Keratinocyte (primary cell): Measurements from ENCODE around the gene HDAC7. TPM values are rescaled to one million over a fixed set of nuclear protein-coding genes. Genes with fewer than 3 reads are reported as not detected.

Experiments used
- DNase-seq: peaks from one replicate; pipeline ENCODE4 v3.0.0-alpha.2; 2011; ENCODE audit warnings: low read depth, missing footprints, low spot score
- FAIRE-seq: peaks from 2 replicates; lab custom pipeline; 2011; peaks lifted over from hg19 to GRCh38; lab: Jason Lieb, UNC
- H2AFZ ChIP-seq: 2 replicates; pipeline ENCODE4 v1.6.0; 2012; ENCODE audit warnings: low read length, control low read depth, inconsistent platforms; ENCODE audit not compliant: control insufficient read depth
- H3K27ac ChIP-seq: 2 replicates; pipeline ENCODE4 v1.5.1; 2011; ENCODE audit warnings: low read length; ENCODE audit not compliant: control insufficient read depth, insufficient read depth
- H3K27me3 ChIP-seq: 3 replicates; pipeline ENCODE4 v1.6.0; 2011; ENCODE audit warnings: low read length; ENCODE audit not compliant: control insufficient read depth, insufficient read depth; ENCODE audit errors: extremely low read depth
- H3K36me3 ChIP-seq, 2 experiments: 2 replicates in 1 of 2; 3 replicates in 1 of 2; pipeline ENCODE4 v1.5.1; 2011; ENCODE audit warnings: low read length in 2 of 2, mild to moderate bottlenecking in 1 of 2; ENCODE audit not compliant: control insufficient read depth in 2 of 2, insufficient read depth in 2 of 2; ENCODE audit errors: extremely low read depth in 1 of 2
- H3K4me1 ChIP-seq: 3 replicates; pipeline ENCODE4 v1.5.1; 2011; ENCODE audit warnings: low read length; ENCODE audit not compliant: control insufficient read depth, insufficient read depth; ENCODE audit errors: extremely low read depth
- H3K4me2 ChIP-seq: 3 replicates; pipeline ENCODE4 v1.6.0; 2011; ENCODE audit warnings: low read depth, low read length; ENCODE audit not compliant: control insufficient read depth, insufficient read depth; ENCODE audit errors: extremely low read depth
- H3K4me3 ChIP-seq, 3 experiments: fragments of 200-600 bp in 1 of 3; sonication (generic) in 1 of 3; 2 replicates in 2 of 3; 3 replicates in 1 of 3; pipeline ENCODE4 v1.5.1; 2011 to 2016; ENCODE audit warnings: low read length in 3 of 3, mild to moderate bottlenecking in 3 of 3, control low read depth in 2 of 3, inconsistent platforms in 1 of 3, low read depth in 1 of 3, mixed read lengths in 1 of 3, mixed run types in 1 of 3, moderate library complexity in 1 of 3; ENCODE audit not compliant: control insufficient read depth in 2 of 3, insufficient read depth in 2 of 3; ENCODE audit errors: extremely low read depth in 1 of 3
- H3K79me2 ChIP-seq: 2 replicates; pipeline ENCODE4 v1.6.0; 2012; ENCODE audit warnings: low read length; ENCODE audit not compliant: control insufficient read depth, insufficient read depth
- H3K9ac ChIP-seq: 3 replicates; pipeline ENCODE4 v1.6.0; 2011; ENCODE audit warnings: low read length; ENCODE audit not compliant: control insufficient read depth, insufficient read depth; ENCODE audit errors: extremely low read depth
- H3K9me1 ChIP-seq: 3 replicates; pipeline ENCODE4 v1.6.0; 2011; ENCODE audit warnings: low read length; ENCODE audit not compliant: control insufficient read depth, insufficient read depth; ENCODE audit errors: extremely low read depth
- H3K9me3 ChIP-seq: 2 replicates; pipeline ENCODE4 v1.5.1; 2012; ENCODE audit warnings: low read depth, low read length; ENCODE audit not compliant: control insufficient read depth
- H4K20me1 ChIP-seq: 3 replicates; pipeline ENCODE4 v1.6.0; 2011; ENCODE audit warnings: low read length; ENCODE audit not compliant: control insufficient read depth, insufficient read depth; ENCODE audit errors: extremely low read depth
- EZH2 ChIP-seq: IDR thresholded peaks from one replicate; pipeline ENCODE4 v1.6.1; 2012; ENCODE audit warnings: inconsistent platforms, mild to moderate bottlenecking, low read length, moderate library complexity
- dilution Hi-C: fragments of 300-500 bp; cut with MboI; formaldehyde crosslinking; loops from one replicate; pipeline ENCODE4 v1.7.0; 2020; ENCODE audit warnings: low sequenced_read_pairs; ENCODE audit not compliant: extremely low pct_ligation_motif_present
- polyA plus RNA-seq, 5 experiments: library from polyadenylated mRNA; depleted of rRNA in 3 of 5; stranded (reverse) in 3 of 5; stranded (forward) in 1 of 5; unstranded in 1 of 5; fragments of >200 nt; gene quantifications; 1 replicate in 1 of 5; 2 replicates in 3 of 5; 3 replicates in 1 of 5; pipeline versions ENCODE4 v1.2.1 to v1.2.3, GENCODE V29; 2011 to 2012; ENCODE audit warnings: missing spikeins in 2 of 5, low read depth in 1 of 5, low replicate concordance in 1 of 5
- TF ChIP-seq, protein P1 (sequence below), 3 experiments: IDR thresholded peaks in 1 of 3; conservative IDR thresholded peaks in 1 of 3; optimal IDR thresholded peaks in 1 of 3; 2 replicates in 2 of 3; 3 replicates in 1 of 3; pipeline versions ENCODE3 to v1.5.1; 2011; ENCODE audit warnings: low read length in 3 of 3, mild to moderate bottlenecking in 3 of 3, moderate library complexity in 2 of 3, control low read depth in 1 of 3, inconsistent platforms in 1 of 3; ENCODE audit not compliant: insufficient read depth in 2 of 3; ENCODE audit errors: extremely low read depth in 1 of 3

The HDAC7 gene
- polyA plus RNA-seq, 1 donor (not counting 4 experiments of a cell fraction or from before 2014, with no cell fraction given): 17.0 TPM

DNA sequence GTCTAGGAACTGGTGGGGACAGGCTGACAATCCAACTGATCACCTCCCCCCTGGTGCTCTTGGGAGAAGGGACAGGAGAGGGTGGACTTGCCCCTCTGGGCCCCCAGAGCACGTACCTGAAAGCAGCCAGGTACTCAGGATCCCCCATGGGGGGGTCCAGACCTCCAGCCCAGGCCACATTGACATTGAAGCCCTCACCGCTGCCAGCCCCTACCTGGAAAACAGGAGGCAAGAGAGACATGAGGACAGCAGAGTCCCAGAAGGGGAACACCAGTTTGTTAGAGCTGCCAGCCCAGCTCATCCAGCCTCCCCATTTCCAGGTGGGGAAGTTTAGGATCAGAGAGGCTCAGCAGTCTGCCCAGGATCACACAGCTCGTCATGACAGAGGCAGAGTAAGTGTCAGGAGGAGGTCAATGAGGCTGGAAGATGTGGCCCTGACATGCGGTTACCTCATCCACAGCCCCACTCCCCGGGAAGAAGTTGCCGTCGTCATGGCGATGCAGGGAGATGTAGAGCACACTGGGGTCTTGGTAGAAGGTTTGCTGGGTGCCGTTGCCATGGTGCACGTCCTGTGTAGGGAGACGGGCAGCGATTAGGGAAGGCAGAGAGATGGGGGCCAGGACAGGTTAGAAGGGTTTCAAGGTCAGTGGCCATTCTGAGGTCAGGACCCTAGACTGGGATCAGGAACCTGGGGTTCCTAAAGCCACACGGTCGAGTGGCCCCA lies 31.9 kb downstream of the HDAC7 start:
- H3K36me3 ChIP-seq: peaks cover 54 to 65% of the 10 kb centered on the region in 2 experiments
- H3K27me3 ChIP-seq: no peaks in the 10 kb centered on the region
- dilution Hi-C loops: no loop called here
- no peak overlapping the region for H3K27ac ChIP-seq
- no peaks in the 10 kb centered on the region for H3K9me1 ChIP-seq
- no peak for TF ChIP-seq EZH2
- TF ChIP-seq, protein P1, sequence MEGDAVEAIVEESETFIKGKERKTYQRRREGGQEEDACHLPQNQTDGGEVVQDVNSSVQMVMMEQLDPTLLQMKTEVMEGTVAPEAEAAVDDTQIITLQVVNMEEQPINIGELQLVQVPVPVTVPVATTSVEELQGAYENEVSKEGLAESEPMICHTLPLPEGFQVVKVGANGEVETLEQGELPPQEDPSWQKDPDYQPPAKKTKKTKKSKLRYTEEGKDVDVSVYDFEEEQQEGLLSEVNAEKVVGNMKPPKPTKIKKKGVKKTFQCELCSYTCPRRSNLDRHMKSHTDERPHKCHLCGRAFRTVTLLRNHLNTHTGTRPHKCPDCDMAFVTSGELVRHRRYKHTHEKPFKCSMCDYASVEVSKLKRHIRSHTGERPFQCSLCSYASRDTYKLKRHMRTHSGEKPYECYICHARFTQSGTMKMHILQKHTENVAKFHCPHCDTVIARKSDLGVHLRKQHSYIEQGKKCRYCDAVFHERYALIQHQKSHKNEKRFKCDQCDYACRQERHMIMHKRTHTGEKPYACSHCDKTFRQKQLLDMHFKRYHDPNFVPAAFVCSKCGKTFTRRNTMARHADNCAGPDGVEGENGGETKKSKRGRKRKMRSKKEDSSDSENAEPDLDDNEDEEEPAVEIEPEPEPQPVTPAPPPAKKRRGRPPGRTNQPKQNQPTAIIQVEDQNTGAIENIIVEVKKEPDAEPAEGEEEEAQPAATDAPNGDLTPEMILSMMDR (optimal IDR thresholded peaks at IDR 0.05 in 1 of 3, IDR thresholded peaks at IDR 0.05 in 1 of 3, conservative IDR thresholded peaks at IDR 0.05 in 1 of 3; ENCODE audit: extremely low read depth in 1 of 3, insufficient read depth in 2 of 3, low read length in 3 of 3): no peak
- FAIRE-seq (no peak), DNase-seq (no peak)
- no peak overlapping the region for H3K4me3 ChIP-seq
- H4K20me1 ChIP-seq: no peaks in the 10 kb centered on the region
- H3K79me2 ChIP-seq: no peaks in the 10 kb centered on the region
- no peaks in the 10 kb centered on the region for H3K9me3 ChIP-seq
- H2AFZ ChIP-seq: no peak overlapping the region
- H3K9ac ChIP-seq: no peak overlapping the region
- peaks cover 8% of the 10 kb centered on the region for H3K4me1 ChIP-seq
- H3K4me2 ChIP-seq: no peak overlapping the region

DNA sequence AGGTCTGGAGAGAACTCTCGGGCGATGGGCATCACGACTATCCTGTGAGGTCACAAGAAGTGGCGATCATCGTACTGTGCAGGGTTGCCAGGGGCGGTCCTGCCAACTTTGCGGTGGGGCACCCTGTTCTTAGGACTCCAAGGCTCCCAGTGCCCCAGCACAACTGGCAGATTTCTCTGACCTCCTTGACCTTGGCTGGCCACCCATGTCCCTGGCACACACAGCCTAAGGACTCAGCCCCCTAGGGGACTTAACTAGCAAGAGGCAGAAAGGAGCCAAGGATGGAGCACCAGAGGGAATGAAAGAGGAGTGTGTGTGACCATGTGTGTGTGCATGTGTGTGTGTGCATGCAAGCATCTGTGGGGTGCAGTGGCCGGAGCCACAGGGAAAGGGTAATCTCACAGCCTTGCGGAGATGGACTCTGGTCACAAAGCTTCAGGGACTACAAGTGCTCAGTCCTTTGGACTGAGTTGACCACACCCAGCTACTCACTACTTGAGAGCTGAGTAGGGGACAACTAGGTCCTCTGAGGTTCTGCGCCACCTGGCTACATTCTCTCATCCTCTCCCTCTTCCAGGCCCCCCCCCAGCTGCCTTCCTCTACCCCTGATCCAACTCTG lies 32.9 kb downstream of the HDAC7 start:
- H3K4me3 ChIP-seq: no peak overlapping the region

More for the DNA sequence above, 32.9 kb downstream of the HDAC7 start:
- no peak overlapping the region for H3K9ac ChIP-seq
- H2AFZ ChIP-seq: no peak overlapping the region
- DNase-seq (no peak), FAIRE-seq (no peak)
- H4K20me1 ChIP-seq: no peaks in the 10 kb centered on the region
- dilution Hi-C loops: no loop called here
- H3K36me3 ChIP-seq: peaks cover 51 to 65% of the 10 kb centered on the region in 2 experiments
- no peaks in the 10 kb centered on the region for H3K27me3 ChIP-seq
- no peak overlapping the region for H3K27ac ChIP-seq
- peaks cover 18% of the 10 kb centered on the region for H3K4me1 ChIP-seq
- TF ChIP-seq, protein P1 (optimal IDR thresholded peaks at IDR 0.05 in 1 of 3, IDR thresholded peaks at IDR 0.05 in 1 of 3, conservative IDR thresholded peaks at IDR 0.05 in 1 of 3; ENCODE audit: extremely low read depth in 1 of 3, insufficient read depth in 2 of 3, low read length in 3 of 3): no peak
- no peak for TF ChIP-seq EZH2
- no peak overlapping the region for H3K4me2 ChIP-seq
- no peaks in the 10 kb centered on the region for H3K79me2 ChIP-seq
- H3K9me3 ChIP-seq: no peaks in the 10 kb centered on the region
- H3K9me1 ChIP-seq: no peaks in the 10 kb centered on the region
